Liver (tissue), 9 donors: Measurements from ENCODE around the gene HSPA2. TPM values are rescaled to one million over a fixed set of nuclear protein-coding genes. Genes with fewer than 3 reads are reported as not detected.
A peak's percentile ranks its signal among the peaks of the same experiment; 100 is the strongest.

Source experiments
- DNase-seq: peaks from one replicate; pipeline ENCODE4 v3.0.0-alpha.2; 2017; ENCODE audit warnings: low spot score
- H3K27ac ChIP-seq, 2 donors: one replicate each; pipeline ENCODE4 v1.7.0; 2013; ENCODE audit warnings: inconsistent platforms in 2 of 2, low read length in 2 of 2, control low read depth in 1 of 2, low read depth in 1 of 2, mild to moderate bottlenecking in 1 of 2
- H3K27me3 ChIP-seq, 4 donors: one replicate each; pipeline versions ENCODE4 v1.6.1 to v1.7.0; 2013; ENCODE audit warnings: low read length in 3 of 4, inconsistent platforms in 1 of 4, mild to moderate bottlenecking in 1 of 4, moderate library complexity in 1 of 4; ENCODE audit not compliant: control insufficient read depth in 4 of 4, insufficient read depth in 4 of 4
- H3K36me3 ChIP-seq, 4 donors: one replicate each; pipeline versions ENCODE4 v1.6.1 to v1.7.0; 2013; ENCODE audit warnings: low read length in 3 of 4, mild to moderate bottlenecking in 3 of 4, low read depth in 1 of 4, moderate library complexity in 1 of 4; ENCODE audit not compliant: control insufficient read depth in 4 of 4, insufficient read depth in 3 of 4
- H3K4me1 ChIP-seq, 4 donors: one replicate each; pipeline versions ENCODE4 v1.6.1 to v1.7.0; 2013; ENCODE audit warnings: low read length in 3 of 4, mild to moderate bottlenecking in 3 of 4, moderate library complexity in 1 of 4; ENCODE audit not compliant: control insufficient read depth in 4 of 4, insufficient read depth in 4 of 4
- H3K4me3 ChIP-seq, 3 donors: one replicate each; pipeline versions ENCODE4 v1.6.1 to v1.7.0; 2013; ENCODE audit warnings: low read length in 3 of 3, control low read depth in 1 of 3, low read depth in 1 of 3, mild to moderate bottlenecking in 1 of 3
- H3K9ac ChIP-seq, 2 donors: one replicate each; pipeline ENCODE4 v1.7.0; 2013; ENCODE audit warnings: low read length in 2 of 2, mild to moderate bottlenecking in 2 of 2, moderate library complexity in 2 of 2, control low read depth in 1 of 2, low read depth in 1 of 2
- H3K9me3 ChIP-seq, 4 donors: one replicate each; pipeline versions ENCODE4 v1.6.1 to v1.7.0; 2013; ENCODE audit warnings: low read length in 3 of 4; ENCODE audit not compliant: control insufficient read depth in 4 of 4
- ATF3 ChIP-seq: IDR thresholded peaks from 2 replicates; pipeline ENCODE4 v1.6.1; 2016; ENCODE audit warnings: antibody characterized with exemption
- CTCF ChIP-seq: fragments of 150-350 bp; IDR thresholded peaks from 2 replicates; pipeline ENCODE4 v1.5.1; 2017; ENCODE audit warnings: improper control_type of control experiment, low read depth, low read length; ENCODE audit not compliant: missing input control
- EGR1 ChIP-seq, 2 donors: IDR thresholded peaks; 2 replicates each; pipeline ENCODE4 v1.6.1; 2016 to 2018; ENCODE audit warnings: antibody characterized with exemption in 2 of 2, low read depth in 2 of 2
- FOXA2 ChIP-seq: IDR thresholded peaks from 2 replicates; pipeline ENCODE4 v1.6.1; 2016; ENCODE audit warnings: antibody characterized with exemption
- GABPA ChIP-seq, 2 donors: IDR thresholded peaks in 1 of 2; conservative IDR thresholded peaks in 1 of 2; 2 replicates each; pipeline ENCODE4 v1.6.1; 2016; ENCODE audit warnings: antibody characterized with exemption in 2 of 2, mild to moderate bottlenecking in 1 of 2, moderate library complexity in 1 of 2
- HNF4A ChIP-seq, 2 donors: conservative IDR thresholded peaks; 2 replicates each; pipeline ENCODE4 v1.6.1; 2016; ENCODE audit warnings: antibody characterized with exemption in 2 of 2, mild to moderate bottlenecking in 2 of 2
- JUND ChIP-seq, 2 donors: IDR thresholded peaks; 2 replicates each; pipeline ENCODE4 v1.6.1; 2016; ENCODE audit warnings: antibody characterized with exemption in 2 of 2
- NR2F2 ChIP-seq: IDR thresholded peaks from 2 replicates; pipeline ENCODE4 v1.6.1; 2016; ENCODE audit warnings: antibody characterized with exemption
- RAD21 ChIP-seq, 2 donors: IDR thresholded peaks; 2 replicates each; pipeline ENCODE4 v1.6.1; 2016; ENCODE audit warnings: antibody characterized with exemption in 2 of 2, mild to moderate bottlenecking in 2 of 2
- RXRA ChIP-seq, 2 donors: IDR thresholded peaks; 2 replicates each; pipeline ENCODE4 v1.6.1; 2017 to 2018; ENCODE audit warnings: antibody characterized with exemption in 2 of 2, mild to moderate bottlenecking in 1 of 2
- SP1 ChIP-seq: IDR thresholded peaks from 2 replicates; pipeline ENCODE4 v1.6.1; 2018; ENCODE audit warnings: antibody characterized with exemption, mild to moderate bottlenecking
- TAF1 ChIP-seq: conservative IDR thresholded peaks from 2 replicates; pipeline ENCODE4 v1.6.1; 2016; ENCODE audit warnings: antibody characterized with exemption, mild to moderate bottlenecking
- YY1 ChIP-seq: IDR thresholded peaks from 2 replicates; pipeline ENCODE4 v1.6.1; 2016; ENCODE audit warnings: antibody characterized with exemption, mild to moderate bottlenecking
- ZBTB33 ChIP-seq: IDR thresholded peaks from 2 replicates; pipeline ENCODE4 v1.6.1; 2016; ENCODE audit warnings: antibody characterized with exemption
- WGBS: extraction: QIAGEN DNeasy Blood & Tissue Kit; methylation state at CpG from one replicate; pipeline ENCODE4 v1.1.7; 2013; 5-methylcytosine and 5-hydroxymethylcytosine counted together
- polyA plus RNA-seq, 2 donors: library from polyadenylated mRNA; stranded (reverse) in 1 of 2; unstranded in 1 of 2; fragments of 200-250 nt in 1 of 2; fragments of >200 nt in 1 of 2; fragmentation: Nextera tagmentation in 1 of 2; extraction: Ambion mirVana in 1 of 2; gene quantifications; one replicate each; pipeline versions ENCODE4 v1.2.1 to v1.2.3, GENCODE V29; 2013 to 2015
- total RNA-seq, 2 donors: library from RNA; depleted of rRNA; stranded (reverse); fragments of >200 nt; gene quantifications; one replicate each; pipeline ENCODE4 v1.2.3, GENCODE V29; 2014
- TF ChIP-seq, protein P1 (sequence below): IDR thresholded peaks from 2 replicates; pipeline ENCODE4 v1.6.1; 2016; ENCODE audit warnings: antibody characterized with exemption, mild to moderate bottlenecking
- TF ChIP-seq, protein P2 (sequence below): IDR thresholded peaks from 2 replicates; pipeline ENCODE4 v1.6.1; 2016; ENCODE audit warnings: antibody characterized with exemption
- donor health status: healthy.
- donor health status: healthy.
- donor health status: healthy.
- donor health status: healthy.
- donor health status: healthy.

HSPA2 gene
- total and polyA plus RNA-seq, 4 donors = 1.2 to 5.6 (median 4.1) TPM

DNA sequence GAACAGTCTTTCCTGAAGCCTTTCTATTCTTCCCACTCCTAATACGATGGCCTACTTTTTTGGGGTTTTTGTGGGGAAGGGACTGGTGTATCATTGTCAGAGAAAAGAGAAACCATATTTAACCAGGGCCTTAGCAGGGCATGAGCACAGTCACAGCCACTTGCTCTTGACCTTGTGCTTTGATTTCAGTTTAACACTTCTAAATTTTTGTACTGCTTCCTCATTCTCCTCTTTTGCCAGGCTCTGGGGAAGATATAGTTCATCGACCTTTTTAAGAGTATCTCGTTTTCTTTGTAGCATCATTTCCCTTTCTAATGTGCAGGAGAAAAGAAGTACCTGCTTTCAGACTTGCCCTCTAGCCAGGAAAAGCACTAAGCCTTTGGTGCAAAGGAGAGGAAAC lies 33.8 kb upstream of the HSPA2 start (continued):
- no peak for TF ChIP-seq CTCF

- Histone ChIP-seq H3K9ac (peak overlapping the region in 1 of 2 donors; percentile 26), H3K4me1 (peaks cover 0 to 42% (median 18%) of the 10 kb centered on the region in 4 donors), H3K4me3 (no peak overlapping the region), H3K27me3 (no peaks in the 10 kb centered on the region), H3K27ac (peak overlapping the region in 1 of 2 donors; percentile 25), H3K36me3 (no peaks in the 10 kb centered on the region), H3K9me3 (no peaks in the 10 kb centered on the region)
- WGBS = 68% methylated on average over 4 of the region's 4 CpGs
- DNase-seq = no peak
- TF ChIP-seq HNF4A (conservative IDR thresholded peaks at IDR 0.05) (no peak), RAD21 (IDR thresholded peaks at IDR 0.05) (no peak), SP1 (no peak), FOXA2 (no peak)
Measured at GRCh38 chr14:64507376-64508156, 33.0 kb upstream of the HSPA2 start.

DNA sequence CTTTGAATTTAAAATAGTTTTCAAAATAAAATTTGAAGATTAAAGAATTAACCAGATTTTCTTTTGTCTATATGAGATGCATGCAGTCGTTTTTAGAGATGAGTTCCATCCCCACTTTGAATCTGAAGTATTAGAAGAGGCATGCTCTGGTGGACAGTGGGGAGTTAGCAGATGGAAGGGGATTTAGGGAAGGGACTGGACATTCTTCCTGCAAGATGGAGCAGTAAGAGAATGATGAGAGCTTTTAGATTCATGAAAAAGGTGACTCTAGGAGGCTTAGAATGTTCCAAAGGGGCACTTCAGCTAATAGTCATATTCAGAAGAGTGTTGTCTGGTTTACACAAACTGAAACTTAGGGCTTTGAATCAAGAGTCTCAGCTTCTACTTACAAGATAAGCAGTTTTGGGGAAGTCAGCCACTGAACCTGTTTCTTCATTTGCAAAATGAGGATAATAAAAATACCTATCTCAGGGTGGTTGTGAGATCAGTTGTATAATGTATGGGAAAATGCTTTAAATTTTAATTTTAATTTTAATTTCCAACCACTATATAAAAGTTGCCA lies 32.2 kb upstream of the HSPA2 start:
- TF ChIP-seq GABPA (IDR thresholded peaks at IDR 0.05 in 1 of 2, conservative IDR thresholded peaks at IDR 0.05 in 1 of 2) (no peak), ZBTB33 (no peak), EGR1 (IDR thresholded peaks at IDR 0.05; ENCODE audit: low read depth in 2 of 2) (no peak), RXRA (IDR thresholded peaks at IDR 0.05) (no peak), RAD21 (IDR thresholded peaks at IDR 0.05) (no peak), FOXA2 (no peak), YY1 (no peak), TAF1 (no peak), NR2F2 (no peak), SP1 (no peak), CTCF (no peak), HNF4A (conservative IDR thresholded peaks at IDR 0.05) (no peak), JUND (IDR thresholded peaks at IDR 0.05) (no peak), ATF3 (no peak)
- TF ChIP-seq, protein P1, sequence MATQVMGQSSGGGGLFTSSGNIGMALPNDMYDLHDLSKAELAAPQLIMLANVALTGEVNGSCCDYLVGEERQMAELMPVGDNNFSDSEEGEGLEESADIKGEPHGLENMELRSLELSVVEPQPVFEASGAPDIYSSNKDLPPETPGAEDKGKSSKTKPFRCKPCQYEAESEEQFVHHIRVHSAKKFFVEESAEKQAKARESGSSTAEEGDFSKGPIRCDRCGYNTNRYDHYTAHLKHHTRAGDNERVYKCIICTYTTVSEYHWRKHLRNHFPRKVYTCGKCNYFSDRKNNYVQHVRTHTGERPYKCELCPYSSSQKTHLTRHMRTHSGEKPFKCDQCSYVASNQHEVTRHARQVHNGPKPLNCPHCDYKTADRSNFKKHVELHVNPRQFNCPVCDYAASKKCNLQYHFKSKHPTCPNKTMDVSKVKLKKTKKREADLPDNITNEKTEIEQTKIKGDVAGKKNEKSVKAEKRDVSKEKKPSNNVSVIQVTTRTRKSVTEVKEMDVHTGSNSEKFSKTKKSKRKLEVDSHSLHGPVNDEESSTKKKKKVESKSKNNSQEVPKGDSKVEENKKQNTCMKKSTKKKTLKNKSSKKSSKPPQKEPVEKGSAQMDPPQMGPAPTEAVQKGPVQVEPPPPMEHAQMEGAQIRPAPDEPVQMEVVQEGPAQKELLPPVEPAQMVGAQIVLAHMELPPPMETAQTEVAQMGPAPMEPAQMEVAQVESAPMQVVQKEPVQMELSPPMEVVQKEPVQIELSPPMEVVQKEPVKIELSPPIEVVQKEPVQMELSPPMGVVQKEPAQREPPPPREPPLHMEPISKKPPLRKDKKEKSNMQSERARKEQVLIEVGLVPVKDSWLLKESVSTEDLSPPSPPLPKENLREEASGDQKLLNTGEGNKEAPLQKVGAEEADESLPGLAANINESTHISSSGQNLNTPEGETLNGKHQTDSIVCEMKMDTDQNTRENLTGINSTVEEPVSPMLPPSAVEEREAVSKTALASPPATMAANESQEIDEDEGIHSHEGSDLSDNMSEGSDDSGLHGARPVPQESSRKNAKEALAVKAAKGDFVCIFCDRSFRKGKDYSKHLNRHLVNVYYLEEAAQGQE = no peak
- TF ChIP-seq, protein P2, sequence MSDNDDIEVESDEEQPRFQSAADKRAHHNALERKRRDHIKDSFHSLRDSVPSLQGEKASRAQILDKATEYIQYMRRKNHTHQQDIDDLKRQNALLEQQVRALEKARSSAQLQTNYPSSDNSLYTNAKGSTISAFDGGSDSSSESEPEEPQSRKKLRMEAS = no peak
- DNase-seq = no peak
- Histone ChIP-seq H3K9ac (no peak overlapping the region), H3K27me3 (no peaks in the 10 kb centered on the region), H3K4me1 (peaks cover 0 to 34% (median 18%) of the 10 kb centered on the region in 4 donors), H3K4me3 (no peak overlapping the region), H3K9me3 (no peaks in the 10 kb centered on the region), H3K27ac (no peak overlapping the region), H3K36me3 (no peaks in the 10 kb centered on the region)
- WGBS = 59% methylated on average over 1 of the region's 1 CpG
